Caki2 (cell line): ENCODE data around the gene POC1A. TPM values are rescaled to one million over a fixed set of nuclear protein-coding genes. Genes with fewer than 3 reads are reported as not detected.
A peak's percentile ranks its signal among the peaks of the same experiment; 100 is the strongest.

Source experiments
- DNase-seq: peaks from one replicate; pipeline ENCODE4 v3.0.0-alpha.2; 2015; ENCODE audit warnings: low read depth
- in situ Hi-C: cut with HindIII; loops from 2 replicates; pipeline ENCODE4 v1.10.0; 2016; ENCODE audit warnings: low sequenced_read_pairs, low pct_unique_long_range_greater_than_20kb, mixed read lengths
- total RNA-seq: library from RNA; depleted of rRNA; stranded (reverse); fragments of >200 nt; shearing (Covaris generic); gene quantifications from 2 replicates; pipeline ENCODE4 v1.2.3, GENCODE V29; 2014; ENCODE audit warnings: low replicate concordance

Gene POC1A
- total RNA-seq, 1 experiment from 2014 or later = 20.8 TPM

DNA sequence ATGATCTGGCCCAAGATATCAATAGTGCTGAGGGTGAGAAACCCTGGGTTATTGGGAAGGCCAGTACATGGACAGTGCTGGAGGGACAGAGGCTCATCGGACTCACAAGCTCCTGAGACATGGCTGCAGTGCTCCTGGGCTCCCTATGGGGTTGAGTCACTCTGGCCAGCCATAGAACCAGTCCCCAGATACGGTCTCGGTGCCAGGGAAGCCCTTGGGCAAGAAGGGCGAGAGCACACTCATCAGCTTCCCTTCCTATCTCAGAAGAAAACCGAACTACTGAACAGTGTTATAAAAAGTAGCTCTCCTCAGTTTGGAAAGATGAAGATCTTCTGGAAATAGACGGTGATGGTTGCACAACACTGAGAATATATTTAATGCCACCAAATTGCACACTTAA, 34.4 kb downstream of the POC1A start:
- no peak for DNase-seq
- in situ Hi-C loops = no loop called here

DNA sequence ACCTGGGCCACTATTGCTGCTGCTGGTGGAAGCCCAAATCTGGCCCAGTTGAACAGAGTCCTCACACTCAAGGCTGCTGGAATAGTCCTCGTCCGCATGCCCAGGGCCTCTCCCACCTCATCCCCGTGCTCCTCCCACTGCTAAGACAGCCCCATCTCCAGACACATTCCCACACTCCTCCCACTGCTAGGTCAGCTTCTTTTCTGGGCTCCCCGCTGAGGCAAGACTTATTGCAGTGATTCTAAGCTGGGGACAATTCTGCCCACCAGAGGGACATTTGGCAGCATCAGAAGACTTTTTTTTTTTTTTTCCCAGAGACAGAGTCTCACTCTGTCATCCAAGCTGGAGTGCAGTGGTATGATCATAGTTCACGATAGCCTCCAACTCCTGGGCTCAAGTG, 35.1 kb downstream of the POC1A start:
- DNase-seq = no peak
- in situ Hi-C loops = no loop called here

DNA sequence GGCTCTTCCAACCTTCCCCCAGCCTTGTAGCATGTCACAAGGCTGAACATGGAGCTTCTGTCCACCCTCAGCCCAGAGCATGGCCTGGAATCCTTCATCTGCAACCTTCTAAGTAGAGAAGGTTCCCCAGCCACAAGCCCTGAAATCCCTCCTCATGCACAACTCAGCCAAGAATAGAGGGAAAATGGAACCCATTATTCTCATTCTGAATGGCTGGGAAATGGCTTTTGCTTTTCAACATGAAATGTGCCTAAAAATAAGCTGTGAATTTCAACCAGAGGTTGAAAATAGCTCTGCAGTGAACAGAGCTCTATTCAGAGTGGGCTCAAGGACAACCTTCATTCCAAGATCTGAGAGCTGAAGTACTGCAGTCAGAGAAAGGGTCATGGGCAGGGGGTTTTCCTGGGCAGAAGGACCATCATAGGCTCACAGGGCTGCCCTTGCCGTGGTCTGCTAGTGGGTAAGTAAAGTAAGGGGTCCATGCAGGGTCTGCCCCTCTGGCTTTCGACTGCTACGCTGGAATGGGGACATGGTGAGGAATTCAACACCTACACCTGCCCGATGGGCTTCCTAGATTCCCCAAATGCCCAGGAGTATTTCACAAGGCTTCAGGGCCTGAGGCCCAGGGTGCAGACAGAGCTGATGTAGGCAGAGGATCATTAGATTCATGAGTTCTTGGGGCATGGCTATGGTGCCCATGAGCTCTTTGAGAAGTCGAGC, 35.9 kb downstream of the POC1A start:
- in situ Hi-C loops = no loop called here
- no peak for DNase-seq

DNA sequence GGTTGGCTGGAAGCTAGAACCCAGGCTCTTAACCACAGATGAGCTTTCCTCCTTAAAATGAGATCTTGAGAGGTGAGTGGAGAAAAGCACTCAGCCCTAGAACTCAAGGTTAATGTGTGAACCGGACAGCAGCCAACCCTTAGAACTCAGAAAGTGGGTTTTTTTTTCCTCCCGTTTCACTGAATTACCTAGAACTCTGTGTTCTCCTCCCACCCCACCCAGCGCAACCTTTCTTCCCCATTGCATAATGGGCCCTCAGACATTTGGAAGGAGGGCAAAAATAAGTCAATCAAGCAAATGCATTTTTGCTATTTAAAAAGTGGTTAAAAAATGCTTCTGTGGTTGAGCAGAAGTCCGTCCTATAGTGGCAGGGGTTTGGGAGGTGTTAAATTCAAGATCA, 36.7 kb downstream of the POC1A start:
- in situ Hi-C loops = no loop called here
- DNase-seq = no peak

DNA sequence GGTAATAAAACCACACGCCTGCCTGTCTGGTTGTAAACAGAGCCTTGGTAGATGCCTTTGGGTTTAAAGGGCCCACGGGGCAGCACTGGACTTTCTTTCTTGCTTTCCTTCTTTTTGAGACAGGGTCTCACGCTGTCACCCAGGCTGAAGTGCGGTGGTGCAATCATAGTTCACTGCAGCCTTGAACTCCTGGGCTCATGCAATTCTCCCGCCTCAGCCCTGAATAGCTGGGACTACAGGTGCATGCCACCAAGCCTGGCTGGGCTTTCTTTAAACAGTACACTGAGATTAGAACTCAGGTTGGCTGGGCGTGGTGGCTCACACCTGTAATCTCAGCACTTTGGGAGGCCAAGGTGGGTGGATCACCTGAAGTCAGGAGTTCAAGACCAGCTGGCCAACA, 42.2 kb downstream of the POC1A start:
- in situ Hi-C loops = no loop called here
- no peak for DNase-seq

DNA sequence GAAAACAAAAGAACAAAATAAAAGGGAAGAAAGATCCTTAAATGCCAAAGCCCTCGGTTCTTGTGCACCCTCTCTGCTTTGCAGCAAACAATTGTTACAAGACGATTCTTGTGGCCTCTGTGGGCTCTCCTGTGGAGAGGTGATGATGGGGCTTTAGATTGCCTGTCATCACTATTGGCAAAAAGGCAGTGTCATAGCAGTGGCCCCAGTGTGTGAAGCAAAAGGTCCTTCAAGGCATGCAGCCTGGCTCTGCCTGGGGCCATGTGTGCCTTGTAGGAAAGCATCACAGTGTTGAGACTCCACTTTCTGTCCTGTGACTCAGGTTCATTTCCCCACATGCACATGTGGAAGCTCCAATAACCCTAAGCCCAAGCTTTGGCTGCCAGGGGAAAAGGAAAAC, 43.7 kb downstream of the POC1A start:
- DNase-seq = no peak
- in situ Hi-C loops = no loop called here

DNA sequence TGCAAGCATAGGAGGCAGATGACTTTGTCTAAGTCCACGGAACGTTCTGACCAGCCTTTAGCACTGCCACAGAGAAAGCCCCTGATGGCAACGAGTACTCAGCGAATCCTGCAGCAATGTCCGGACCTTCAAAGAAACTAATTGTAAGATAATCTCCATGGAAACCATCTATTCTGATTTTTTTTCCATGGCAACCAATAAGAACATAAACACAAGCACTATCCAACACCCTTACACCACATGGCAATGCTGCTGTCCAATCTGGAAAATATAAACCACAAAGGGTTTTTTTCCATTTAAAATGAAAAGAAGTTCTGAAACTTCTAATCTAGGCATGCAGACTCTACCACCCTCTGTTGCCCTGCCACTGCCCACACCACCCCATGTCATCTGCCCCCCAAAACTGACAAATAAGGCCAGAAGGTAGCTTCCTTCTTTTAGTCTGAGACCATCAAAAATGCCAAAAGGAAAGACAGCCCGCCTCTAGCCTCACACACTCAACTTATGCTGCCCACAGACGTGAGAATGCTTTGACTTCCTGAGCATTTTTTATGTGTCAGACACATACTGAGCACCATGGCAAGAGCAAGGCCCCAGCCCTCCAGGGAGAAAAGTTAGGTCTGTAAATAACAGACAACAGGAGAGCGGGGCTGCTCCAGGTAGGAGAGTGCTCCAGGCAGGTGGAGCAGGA, 44.5 kb downstream of the POC1A start:
- DNase-seq = no peak
- in situ Hi-C loops = no loop called here

DNA sequence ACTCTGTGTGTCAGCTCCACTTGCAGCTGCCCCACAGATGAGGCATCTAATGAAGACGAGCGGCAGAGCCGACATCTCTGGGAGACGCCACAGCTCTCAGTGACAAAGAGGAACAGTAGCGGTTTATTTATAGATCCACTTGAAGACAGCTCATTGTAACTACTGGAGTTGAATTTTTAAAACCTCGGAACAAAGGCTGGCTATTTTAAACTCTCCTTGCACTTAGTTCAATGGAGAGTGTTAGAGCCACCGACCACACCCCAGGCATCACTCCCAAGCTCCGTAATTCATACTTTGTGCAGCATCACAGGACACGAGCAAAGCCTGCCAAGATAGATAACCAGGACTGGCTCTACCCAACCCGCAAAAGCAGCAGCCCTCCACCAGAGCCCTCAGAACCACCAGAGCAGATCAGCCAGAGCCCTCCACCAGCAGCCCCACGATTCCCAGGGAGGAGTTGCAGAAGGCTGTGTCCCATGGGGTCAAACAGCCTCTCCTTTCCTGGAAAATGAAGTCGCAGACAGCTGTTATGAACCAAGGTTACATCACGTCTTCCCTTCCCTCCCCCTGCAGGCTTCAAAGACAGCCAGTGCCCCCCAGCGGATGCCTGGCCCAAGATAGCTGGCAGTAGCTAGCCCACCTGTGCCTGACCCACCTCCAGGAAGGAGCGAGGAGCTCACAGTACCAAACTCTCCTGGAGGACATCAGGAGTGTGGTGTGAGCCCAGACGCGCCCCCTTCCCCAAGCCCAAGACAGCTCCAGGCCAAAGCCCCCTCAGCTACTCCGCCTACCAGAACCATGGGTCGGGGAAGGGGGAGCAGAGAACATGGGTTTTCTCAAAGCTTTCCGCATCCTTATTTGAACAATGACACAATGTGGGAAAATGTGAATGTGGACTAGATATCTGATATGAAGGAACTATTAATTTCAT, 45.7 kb downstream of the POC1A start:
- DNase-seq = no peak
- in situ Hi-C loops = no loop called here

DNA sequence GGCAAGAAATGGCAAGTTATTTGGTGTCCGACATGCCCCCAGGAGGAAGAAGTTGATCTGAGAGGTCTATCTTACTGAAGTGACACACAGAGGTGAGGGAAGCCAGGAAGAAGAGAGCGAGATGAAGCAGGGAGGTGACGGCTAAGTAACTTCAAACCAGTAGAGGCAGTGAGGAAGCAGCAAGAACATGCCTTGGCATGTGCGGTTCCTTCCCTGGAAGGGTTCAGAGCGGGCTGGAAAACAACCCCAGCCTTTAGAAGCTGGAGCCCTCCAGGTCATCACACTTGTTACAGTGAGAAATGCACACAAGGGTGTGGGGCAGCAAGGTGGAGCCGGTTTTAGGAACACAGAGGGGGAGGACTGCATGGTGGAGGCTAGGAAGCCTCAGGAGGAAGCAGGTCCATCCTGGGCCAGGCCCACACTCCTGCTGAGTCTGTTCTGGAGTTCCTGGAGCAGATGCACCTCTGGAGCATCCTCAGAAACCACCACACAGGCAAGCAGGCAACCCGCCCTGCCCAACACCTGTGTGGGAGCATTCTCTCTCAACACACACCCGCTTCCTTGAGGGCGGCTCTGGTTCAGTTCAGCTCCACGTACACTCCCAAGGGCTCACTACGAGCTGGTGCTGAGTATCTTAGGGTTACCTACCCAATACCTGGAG, 47.1 kb downstream of the POC1A start:
- in situ Hi-C loops = no loop called here
- DNase-seq = no peak

DNA sequence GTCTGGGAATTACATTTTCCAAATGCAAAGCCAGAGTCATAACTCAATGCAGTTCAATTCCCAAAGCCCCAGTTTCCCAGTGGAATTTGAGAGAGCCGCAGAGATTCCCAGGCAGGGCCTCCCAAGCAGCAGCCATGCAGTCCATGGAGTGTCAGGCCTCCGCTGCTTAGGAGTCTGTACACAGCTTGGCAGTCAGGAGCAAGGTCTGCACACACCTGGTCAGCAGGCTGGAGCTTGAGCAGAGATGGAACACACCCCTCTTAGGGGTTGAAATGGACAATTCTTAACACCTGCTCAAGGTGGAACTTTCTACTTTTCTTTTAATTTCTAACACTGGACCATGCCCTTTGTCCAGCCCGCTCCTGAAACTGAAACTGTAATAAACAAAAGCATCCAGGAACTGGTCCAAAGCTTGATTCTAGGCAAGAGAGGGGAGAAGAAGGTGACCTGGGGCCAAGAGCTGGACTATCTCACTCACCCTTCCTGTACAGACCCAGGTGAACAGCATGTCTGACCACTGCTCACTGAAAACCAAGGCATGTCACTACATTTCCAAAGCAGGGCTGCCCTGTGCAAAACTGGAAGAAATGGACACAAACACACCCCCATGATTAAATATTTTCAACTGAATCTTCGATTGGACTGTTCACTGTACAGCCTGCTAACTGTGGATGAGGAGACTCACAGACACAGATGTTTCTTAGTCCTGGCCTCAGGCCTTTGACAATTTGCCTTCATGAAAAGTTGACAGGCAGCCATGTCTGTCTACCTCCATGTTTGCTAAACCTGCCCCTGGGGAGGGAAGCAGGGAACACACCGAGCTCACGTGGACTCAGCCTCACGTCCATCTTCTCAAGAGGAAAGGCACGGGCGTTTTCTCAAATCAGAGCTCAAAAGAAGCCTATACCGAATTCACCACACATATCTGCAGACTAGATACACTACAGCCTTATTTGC, 49.3 kb downstream of the POC1A start:
- in situ Hi-C loops = no loop called here
- no peak for DNase-seq

DNA sequence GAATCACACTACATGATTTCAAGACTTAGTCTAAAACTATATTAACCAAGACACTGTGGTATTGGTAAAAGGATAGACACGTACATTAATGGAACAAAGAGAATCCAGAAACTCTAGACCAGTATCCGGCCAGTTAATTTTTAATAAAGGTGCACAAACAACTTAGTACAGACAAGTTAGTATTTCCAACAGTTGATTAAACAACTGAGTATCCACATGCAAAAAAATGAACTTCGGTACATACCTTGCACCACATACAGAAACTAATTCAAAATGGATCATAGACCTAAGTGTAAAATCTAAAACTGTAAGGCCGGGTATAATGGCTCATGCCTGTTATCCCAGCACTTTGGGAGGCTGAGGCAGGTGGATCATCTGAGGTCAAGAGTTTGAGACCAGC, 51.3 kb downstream of the POC1A start:
- in situ Hi-C loops = no loop called here
- DNase-seq = no peak

DNA sequence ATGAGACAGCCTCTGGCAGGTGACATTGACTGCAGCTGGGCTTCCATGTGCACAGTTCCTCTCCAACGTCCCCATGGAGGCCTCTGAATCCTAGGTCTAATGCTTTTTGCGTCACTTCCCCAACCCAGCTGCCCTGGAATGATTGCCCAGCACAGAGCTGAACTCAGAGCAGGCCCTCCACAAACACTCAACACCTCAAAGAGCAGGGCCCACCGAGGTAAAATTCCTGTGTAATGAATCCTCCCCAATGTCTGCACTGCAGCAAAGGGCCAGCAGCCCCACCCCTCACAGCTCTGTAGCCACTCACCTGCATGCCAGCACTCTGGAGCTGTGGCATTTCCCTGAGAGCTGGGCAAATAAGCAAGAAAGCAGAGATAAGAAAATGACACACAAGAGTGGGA, 55.2 kb downstream of the POC1A start:
- in situ Hi-C loops = no loop called here
- peak; percentile 58 for DNase-seq

DNA sequence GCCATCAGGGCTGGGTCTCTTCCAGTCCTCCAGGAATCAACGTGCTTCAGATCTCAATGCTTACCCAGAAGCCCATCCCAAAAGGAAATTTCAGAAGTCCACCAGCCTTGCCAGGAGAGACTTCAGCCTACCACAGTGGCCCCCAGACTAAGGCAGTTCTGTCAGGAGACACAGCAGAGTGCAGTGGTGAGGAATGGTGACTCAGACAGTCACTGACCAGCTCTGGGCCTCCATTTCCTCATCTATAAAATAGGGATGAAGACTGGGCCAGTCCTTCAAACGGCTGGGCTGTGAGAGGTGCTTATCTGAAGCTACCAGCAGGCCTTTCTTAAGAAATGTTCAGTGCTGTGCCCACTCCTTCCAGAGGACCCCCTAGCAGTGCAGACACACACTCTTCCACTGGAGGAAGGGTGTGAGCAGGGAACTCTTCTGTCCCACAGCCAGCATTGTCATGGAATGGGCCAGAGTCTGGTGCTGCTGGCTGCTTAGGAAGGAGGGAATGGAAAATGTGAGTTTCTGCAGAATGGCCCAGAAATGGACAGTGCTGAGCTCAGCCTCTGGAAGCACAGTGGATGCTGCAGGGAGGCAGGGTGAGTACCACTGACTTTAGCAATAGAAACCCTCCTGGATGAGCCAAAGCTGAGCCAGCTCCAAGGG, 56.2 kb downstream of the POC1A start:
- no peak for DNase-seq
- in situ Hi-C loops = no loop called here

DNA sequence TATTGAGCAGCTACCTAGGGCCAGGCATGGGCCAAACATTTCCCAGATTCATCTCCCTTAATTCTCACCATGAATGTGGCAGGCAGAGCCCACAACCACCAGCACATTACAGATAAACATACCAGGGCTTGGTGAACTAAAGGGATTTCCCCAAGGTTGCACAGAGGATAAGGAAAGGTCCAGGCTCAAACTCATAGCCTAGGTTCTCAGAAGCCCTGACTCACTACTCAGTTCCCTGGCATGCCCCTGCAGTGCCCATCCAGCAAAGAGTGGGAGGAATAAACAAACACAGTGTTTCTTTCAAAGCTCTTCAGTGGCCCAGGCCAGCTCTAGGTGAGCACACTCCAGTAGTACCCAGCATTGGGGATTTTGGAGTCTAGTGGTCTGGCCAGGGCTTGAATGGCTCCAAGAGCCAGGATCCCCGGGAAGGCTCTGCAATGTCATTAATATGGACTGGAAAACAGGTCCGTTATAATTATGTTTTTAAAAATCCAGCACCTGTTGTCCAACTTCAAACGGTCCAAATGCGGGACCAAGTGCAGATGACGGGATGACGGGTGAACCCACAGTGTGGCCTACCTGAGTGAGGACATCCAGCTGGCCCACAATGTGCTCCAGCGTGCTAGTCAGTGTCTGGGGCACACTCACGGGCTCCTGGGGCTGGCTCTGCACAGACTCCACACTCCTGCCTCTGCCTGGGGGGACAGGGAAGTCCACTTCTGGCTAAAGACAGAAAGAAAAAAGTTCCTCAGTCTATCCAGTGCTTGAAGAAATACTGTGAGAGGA, 58.0 kb downstream of the POC1A start:
- DNase-seq = peak; percentile 6
- in situ Hi-C loops = no loop called here

DNA sequence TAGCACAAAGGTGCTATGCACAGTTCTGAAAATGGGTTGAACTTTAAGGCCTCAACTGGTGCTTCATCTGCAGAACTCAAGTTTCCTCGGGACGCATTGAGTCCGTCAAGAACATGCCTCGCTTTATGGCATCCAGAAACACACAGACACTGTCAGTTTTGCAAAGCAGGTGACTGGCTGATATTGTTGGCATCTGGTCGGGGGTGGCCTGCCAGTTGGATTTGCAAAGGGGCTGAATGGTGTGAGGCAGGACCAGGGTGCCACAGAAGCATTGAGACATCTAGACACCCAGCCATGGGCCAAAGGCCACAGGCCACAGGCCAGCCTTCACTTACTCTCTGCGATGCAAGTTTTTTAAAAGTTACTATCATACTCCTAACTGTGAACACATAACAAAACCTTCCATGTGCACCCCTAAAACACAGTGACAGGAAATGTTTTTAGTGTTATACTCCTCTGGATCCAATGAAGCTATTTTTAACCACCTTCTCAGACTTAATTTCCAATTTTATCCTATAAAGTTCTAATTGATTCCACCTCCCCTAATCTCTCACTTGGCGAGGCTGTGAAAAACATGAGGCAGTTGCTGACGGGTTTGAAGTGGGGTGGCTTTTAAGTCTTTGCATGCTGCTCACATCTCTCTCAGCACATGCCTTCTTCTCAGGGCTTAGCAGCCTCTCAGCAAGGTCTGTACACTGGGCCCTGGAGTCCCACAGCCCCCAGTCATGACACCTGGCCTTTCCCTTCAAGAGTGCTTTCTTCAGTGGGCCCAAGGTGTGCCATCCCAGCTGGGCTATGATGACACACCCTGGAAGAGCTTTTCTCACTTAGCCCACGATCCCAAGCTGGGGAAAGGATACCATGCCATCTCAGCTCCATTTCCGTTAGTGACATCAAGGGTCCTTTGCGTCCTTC, 59.4 kb downstream of the POC1A start:
- no peak for DNase-seq
- in situ Hi-C loops = no loop called here
